COLO829 (cell line): Measurements from ENCODE around the gene CHSY1.
"Not testable (repeated sequence)": the region's sequence is repeated elsewhere in the genome, so short reads cannot be mapped to it uniquely, and the experiment has no call there.

Source experiments
- DNase-seq: peaks from one replicate; pipeline ENCODE4 v3.0.0; 2012; ENCODE audit warnings: low spot score

Gene CHSY1

DNA sequence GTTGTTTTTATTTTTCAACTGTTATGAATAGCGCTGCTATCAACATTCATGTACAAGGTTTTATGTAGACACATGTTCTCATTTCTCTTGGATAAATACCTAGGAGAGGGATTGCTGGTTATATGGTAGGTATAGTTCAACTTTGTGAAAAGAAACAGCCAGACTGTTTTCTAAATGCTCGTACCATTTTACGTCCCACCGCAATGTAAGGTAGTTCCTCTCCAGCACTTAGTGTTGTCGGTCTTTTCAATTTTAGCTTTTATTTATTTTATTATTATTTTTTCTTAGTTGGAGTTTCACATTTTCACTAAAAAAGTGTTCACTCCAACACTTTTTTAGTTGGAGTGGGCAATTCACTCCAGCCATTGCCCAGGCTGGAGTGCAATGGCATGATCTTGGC lies 117.1 kb downstream of the CHSY1 start:
- DNase-seq, result no peak

DNA sequence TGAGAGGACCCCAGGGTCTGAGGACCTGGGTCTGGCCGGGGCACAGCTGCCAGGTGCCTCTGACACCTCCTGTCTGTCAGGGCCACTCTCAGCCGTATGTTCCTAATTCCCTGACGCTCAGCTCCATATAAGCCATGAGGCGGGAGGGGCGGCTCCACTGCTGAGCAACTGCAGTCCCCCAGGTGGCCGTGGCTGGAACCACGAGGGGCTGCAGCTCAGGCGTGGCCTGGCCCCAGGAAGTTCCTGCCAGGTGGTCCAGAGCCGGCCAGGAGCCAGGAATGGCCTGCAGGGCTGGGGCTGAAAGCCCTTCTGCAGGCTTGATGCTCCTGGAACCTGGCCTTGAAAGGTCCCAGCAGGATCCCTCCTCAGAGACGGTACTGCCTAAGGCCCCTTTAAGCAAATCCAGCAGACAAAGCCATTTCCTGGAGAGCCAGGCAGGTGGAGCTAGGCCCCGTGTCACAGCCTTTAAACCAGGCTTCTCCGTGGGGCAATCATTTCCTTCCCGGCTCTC lies 118.0 kb downstream of the CHSY1 start:
- no peak for DNase-seq

DNA sequence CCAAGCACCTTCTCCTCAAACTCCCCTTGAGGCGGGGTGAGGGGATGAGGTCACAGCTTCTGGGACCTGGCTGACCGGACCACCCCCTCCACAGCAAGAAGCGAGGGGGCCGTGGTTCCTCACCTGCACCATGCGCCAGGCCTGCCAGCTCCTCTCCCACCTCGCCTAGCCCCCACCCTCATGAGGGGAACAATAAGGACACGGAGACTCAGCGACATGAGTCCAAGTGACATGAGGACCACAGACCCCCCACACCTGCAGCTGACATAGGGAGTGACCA lies 118.7 kb downstream of the CHSY1 start:
- no peak for DNase-seq

DNA sequence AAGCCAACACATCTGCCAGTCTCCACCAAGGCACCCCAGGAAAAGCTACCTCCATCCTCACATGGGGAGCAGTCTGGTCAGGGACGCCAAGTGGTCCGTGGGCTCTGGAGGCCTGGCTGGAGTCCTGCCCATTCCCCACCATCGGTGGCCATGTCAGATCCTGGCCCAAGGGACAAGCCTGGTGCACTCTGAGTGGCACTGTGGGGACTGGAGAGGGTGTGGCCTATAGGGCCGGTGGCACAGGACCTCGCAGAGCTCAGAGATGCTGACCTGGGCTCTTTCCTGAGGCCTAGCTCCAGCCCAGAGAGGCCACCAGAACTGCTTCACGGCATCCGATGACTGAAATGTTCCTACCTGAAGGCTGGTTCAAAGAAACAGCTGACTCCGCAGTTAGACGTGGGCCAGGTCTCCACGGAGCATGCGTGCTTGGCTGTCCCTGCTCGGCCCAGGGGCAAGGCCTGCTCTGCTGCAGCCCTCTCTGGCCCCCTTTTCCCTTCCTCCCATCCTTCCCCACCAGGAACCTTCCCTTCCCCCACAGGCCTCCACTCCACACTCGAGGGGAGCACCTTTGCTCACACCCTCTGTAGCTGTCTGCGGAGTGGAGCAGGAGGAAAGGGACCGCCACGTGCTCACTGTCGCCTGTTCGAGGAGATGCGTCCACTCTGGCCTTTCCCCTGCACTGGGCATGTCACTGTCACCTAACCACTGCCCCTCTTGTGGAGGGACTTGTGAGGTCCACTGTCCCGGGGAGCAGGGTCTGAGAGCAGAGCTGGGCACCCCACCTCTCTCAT lies 119.3 kb downstream of the CHSY1 start:
- DNase-seq, result no peak

DNA sequence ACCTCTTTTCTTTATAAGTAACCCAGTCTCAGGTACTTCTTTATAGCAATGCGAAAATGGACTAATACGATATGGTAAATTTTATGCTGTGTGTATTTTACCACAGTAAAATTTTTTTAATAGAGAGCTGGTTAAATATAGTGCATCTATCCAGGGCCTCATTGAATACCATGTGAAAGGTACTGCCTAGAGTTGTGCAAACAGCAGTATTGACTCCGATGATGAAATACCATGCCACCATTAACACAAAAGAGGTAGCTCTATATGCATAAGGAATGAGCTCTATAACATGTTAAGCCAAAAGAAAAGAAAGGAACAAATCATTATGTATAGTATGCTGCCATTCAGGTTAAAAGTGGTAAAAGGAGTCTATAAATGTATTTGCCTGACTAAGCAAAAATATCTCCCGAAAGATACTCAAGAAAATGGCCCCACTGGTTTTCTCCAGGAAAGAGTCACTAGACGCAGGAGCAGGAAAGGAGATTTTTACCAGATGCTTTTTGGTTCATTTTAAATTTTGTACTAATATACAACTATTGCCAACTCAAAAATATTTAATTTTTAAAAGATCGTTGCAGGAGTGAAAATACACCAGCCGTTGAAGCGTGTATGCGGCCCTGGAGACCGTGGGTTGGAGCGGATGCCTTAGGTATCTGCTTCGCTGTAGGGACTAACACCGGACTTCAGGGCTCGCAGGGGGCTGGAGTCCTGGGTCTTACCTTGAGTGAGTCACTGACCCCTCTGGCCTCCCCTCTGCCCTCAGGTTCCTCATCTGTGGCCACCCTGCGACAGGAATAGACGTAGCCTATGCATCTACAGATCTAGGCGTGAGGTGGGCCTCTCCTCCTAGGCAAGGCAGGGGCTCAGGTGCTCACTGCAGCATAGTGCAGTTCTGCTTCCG lies 120.1 kb downstream of the CHSY1 start:
- DNase-seq, result no peak

DNA sequence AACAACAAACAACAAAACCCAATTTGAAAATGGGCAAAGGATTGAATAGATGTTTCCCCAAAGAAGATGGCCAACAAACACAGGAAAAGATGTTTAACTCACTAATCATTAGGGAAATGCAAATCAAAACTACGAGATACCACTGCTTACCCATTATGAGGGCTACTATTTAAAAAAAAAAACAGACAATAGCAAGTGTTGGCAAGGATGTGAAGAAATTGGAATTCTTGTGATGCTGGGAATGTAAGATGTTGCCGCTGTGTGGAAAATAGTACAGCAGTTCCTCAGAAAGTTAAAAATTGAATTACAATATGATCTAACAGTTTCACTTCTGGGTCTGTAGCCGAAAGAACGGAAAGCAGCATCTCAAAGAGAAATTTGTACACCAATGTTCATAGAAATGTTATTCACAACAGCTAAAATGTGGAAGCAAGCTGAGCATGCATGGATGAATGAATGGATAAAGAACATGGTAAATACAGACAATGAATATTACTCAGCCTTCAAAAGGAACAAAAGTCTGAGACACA lies 121.9 kb downstream of the CHSY1 start:
- no peak for DNase-seq

DNA sequence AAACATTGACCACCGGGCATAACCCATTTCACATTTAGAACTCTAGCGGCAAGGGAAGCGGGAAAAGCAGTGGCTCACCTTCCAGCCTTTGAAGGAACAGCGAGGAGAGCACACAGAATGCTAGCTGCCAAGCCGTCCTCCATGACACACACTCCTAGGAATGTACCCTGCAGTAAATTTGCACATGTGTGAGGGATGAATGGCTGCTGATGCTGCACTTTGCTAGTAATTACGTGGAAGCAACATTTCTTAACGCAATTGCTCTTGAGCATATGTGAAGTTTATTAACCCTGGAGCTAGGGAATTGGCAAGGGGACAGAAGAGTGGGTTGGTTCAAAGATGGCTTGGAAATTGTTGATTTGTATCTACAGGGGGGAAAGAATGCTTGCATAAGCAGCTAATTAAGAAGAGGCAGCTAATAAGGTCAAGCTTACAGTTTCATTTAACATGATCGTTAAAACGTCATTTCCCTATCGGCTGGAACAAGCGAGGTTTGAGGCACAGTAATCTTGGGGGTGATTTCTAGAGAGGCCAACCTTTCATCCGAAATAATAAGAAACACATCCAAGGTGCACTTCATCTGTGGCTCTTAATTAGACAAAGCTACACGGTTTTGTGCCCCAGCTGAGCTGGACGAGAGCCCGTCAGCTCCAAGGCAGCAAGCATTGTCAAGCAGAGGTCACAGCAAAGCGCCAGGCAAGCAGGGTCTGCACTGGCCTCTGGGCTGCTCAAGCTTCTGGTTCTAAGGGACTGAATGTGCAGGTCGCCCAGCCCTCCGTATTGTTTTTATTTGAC lies 123.4 kb downstream of the CHSY1 start:
- no peak for DNase-seq

DNA sequence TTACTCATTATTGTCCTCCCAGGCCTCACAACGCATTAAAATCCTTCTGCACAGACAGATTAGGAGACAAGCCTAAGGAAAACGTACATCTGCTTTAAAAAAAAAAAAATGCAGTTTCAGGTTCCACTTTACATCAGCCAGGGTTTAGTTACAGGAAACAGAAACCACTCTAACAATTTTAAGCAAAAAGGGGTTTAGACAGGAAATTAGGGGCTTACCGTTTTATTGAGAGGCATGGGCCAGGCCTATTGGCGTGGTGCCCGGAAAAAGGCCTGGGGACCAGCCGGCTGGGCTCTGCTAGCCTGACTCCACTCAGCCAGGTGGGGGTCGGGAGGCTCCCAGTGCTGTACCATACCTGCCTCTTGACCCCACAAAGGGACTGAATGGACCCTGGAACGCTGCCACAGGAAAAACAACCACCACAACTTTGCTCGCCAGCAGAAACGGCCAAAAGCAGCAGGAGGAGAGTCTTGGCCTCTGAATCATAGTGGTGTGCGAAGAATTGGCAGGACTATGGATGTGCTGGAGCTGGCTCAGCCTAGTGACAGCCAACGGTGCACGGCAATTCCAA lies 124.3 kb downstream of the CHSY1 start:
- no peak for DNase-seq

DNA sequence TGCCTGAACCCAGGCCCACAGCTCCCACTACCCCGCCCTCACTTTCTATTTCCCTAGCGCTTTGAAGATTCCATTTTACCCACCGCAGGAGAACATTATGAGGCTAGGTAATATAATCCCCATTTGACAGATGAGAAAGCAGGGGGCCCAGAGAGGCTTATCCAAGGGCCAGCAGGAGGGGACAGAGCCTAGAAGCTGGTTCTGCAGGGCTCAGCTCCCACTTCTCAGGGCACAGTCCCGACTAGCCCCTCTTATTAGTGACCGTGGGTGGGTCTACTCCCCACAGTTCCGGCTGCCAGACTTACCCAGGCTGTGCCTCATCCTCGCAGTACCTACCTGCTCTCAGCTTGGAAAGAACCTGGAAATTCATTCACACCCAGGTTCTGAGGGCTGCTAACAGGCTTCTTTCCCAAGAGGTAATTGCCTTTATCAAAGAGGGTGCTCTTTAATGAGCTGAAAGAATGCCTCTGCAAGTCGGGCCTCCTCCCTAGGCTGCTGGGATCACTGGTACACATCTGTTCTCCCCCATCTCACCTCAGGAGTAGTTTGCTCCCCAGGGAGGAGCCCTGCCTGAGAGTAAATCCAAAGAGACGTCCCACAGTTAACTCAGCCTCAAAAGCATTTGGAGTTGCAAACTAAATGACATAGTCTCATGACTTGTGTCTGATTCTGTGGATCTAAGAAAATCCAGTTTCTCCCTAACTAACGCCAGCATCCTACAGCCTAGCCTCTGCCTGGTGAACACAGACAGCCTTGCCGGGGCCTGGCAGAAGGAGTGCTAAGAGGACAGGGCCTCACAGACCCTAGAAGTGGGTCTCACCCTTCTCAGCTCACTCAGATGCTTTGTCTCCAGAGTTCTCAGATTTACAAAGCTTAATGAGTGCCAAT lies 125.0 kb downstream of the CHSY1 start:
- DNase-seq, result no peak

DNA sequence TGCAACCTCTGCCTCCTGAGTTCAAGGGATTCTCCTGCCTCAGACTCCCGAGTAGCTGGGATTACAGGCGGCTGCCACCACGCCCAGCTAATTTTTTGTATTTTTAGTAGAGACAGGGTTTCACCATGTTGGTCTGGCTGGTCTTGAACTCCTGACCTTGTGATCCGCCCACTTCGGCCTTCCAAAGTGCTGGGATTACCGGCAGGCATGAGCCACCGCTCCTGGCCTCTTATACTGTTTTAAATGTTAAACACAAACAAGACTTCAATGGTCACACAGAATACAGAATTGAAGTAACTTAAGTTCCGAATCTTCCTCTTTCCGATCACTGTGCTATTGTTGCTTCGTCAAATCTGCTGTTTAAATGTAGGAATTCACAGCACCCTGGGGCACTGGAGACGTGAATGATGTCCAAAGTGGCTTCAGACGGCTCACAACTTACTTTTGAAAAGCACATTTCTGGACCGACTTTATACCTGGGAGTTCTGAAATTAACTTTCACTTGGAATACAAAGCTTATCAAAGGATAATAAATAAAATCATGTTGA lies 125.9 kb downstream of the CHSY1 start:
- not testable (repeated sequence) for DNase-seq
